HepG2 (cell line): ENCODE data around the gene RNGTT. TPM values are rescaled to one million over a fixed set of nuclear protein-coding genes. Genes with fewer than 3 reads are reported as not detected.

Experiments
- ATAC-seq: fragments of 200-7000 bp; cut with Tn5 transposase; 3 replicates; pipeline ENCODE4 v1.9.1; 2020; ENCODE audit warnings: mild to moderate bottlenecking, moderate library complexity
- BruUV-seq: library from RNA; stranded (reverse); fragments of 400-500 nt; replicated peaks from 2 replicates; lab custom pipeline; 2021; lab: Mats Ljungman, UMichigan
- CTCF ChIA-PET: fragments of 300-600 bp; formaldehyde crosslinking; extraction: SDS; loops from one replicate; lab custom pipeline; 2021; ENCODE audit warnings: low total read pairs, inconsistent platforms, low intra/inter-chr PET ratio; lab: Yijun Ruan, JAX
- POLR2A ChIA-PET: fragments of 350-600 bp; sonication (Branson Sonifier 250); formaldehyde crosslinking; loops from one replicate; lab custom pipeline; 2020; ENCODE audit warnings: antibody characterized with exemption, inconsistent platforms; lab: Yijun Ruan, JAX
- DNase-seq: peaks from one replicate; pipeline ENCODE4 v3.0.0-alpha.2; 2015; ENCODE audit warnings: low spot score
- FAIRE-seq: peaks from 3 replicates; lab custom pipeline; 2011; peaks lifted over from hg19 to GRCh38; lab: Jason Lieb, UNC
- H2AFZ ChIP-seq: one replicate; pipeline ENCODE4 v1.6.1; 2011; ENCODE audit warnings: low read length, inconsistent platforms
- H3K27ac ChIP-seq: fragments of 300-600 bp; 3 replicates; pipeline ENCODE4 v1.8.0; 2011; ENCODE audit warnings: mixed run types, mild to moderate bottlenecking, mixed read lengths, low read length, inconsistent platforms; ENCODE audit not compliant: insufficient read depth; ENCODE audit errors: extremely low read length
- H3K27me3 ChIP-seq, 2 experiments: fragments of 200-600 bp in 1 of 2; 2 replicates in 1 of 2; 3 replicates in 1 of 2; pipeline versions ENCODE4 v1.6.0 to v1.8.0; 2011; ENCODE audit warnings: low read length in 2 of 2, mild to moderate bottlenecking in 2 of 2, moderate library complexity in 2 of 2, inconsistent platforms in 1 of 2; ENCODE audit not compliant: insufficient read depth in 2 of 2, control insufficient read depth in 1 of 2
- H3K36me3 ChIP-seq, 2 experiments: fragments of 200-600 bp in 1 of 2; replicated peaks in 1 of 2; 2 replicates in 1 of 2; 3 replicates in 1 of 2; pipeline versions ENCODE4 v1.5.1 to v1.8.0; 2011; ENCODE audit warnings: low read length in 2 of 2, inconsistent platforms in 1 of 2; ENCODE audit not compliant: insufficient read depth in 2 of 2, control insufficient read depth in 1 of 2
- H3K4me1 ChIP-seq: 2 replicates; pipeline ENCODE4 v1.5.1; 2012; ENCODE audit warnings: low read length, inconsistent platforms; ENCODE audit not compliant: insufficient read depth
- H3K4me2 ChIP-seq: 2 replicates; pipeline ENCODE4 v1.6.0; 2011; ENCODE audit warnings: low read depth, low read length, inconsistent platforms
- H3K4me3 ChIP-seq, 3 experiments: fragments of 200-600 bp in 1 of 3; sonication (generic), shearing (Covaris generic) in 1 of 3; replicated peaks in 1 of 3; 2 replicates each; pipeline ENCODE4 v1.5.1; 2011 to 2016; ENCODE audit warnings: low read length in 3 of 3, inconsistent platforms in 2 of 3, low read depth in 2 of 3, mild to moderate bottlenecking in 2 of 3, control low read depth in 1 of 3, mixed read lengths in 1 of 3; ENCODE audit not compliant: insufficient read depth in 1 of 3
- H3K79me2 ChIP-seq: one replicate; pipeline ENCODE4 v1.6.1; 2011; ENCODE audit warnings: low read length, inconsistent platforms; ENCODE audit not compliant: insufficient read depth
- H3K9ac ChIP-seq: 2 replicates; pipeline ENCODE4 v1.6.0; 2011; ENCODE audit warnings: mild to moderate bottlenecking, low read depth, low read length, inconsistent platforms; ENCODE audit not compliant: insufficient read depth
- H3K9me3 ChIP-seq: 2 replicates; pipeline ENCODE4 v1.5.1; 2012; ENCODE audit warnings: mild to moderate bottlenecking, low read length
- H4K20me1 ChIP-seq: 2 replicates; pipeline ENCODE4 v1.6.0; 2011; ENCODE audit warnings: inconsistent platforms, mild to moderate bottlenecking, low read length, moderate library complexity; ENCODE audit not compliant: insufficient read depth
- ARNT2 ChIP-seq: sonication (generic); formaldehyde crosslinking; IDR thresholded peaks from 2 replicates; pipeline ENCODE4 v1.8.0; 2022; ENCODE audit warnings: mild to moderate bottlenecking, low read depth, missing genetic modification reagents, moderate library complexity
- PAWR ChIP-seq: sonication (generic); formaldehyde crosslinking; IDR thresholded peaks from 2 replicates; pipeline ENCODE4 v1.4.0; 2020; ENCODE audit warnings: missing genetic modification reagents, mild to moderate bottlenecking, borderline replicate concordance
- PITX1 ChIP-seq: sonication (generic); formaldehyde crosslinking; IDR thresholded peaks from 2 replicates; pipeline ENCODE4 v1.5.1; 2020; ENCODE audit warnings: mild to moderate bottlenecking, missing genetic modification reagents
- RXRB ChIP-seq: IDR thresholded peaks from 2 replicates; pipeline ENCODE4 v1.6.1; 2016; ENCODE audit warnings: borderline replicate concordance, missing genetic modification reagents, missing compliant biosample characterization
- SOX5 ChIP-seq: IDR thresholded peaks from 2 replicates; pipeline ENCODE4 v1.6.1; 2016; ENCODE audit warnings: borderline replicate concordance
- ZFP36L2 ChIP-seq: sonication (generic); formaldehyde crosslinking; IDR thresholded peaks from 2 replicates; pipeline ENCODE4 v1.4.0; 2020; ENCODE audit warnings: missing genetic modification reagents
- ZFP91 ChIP-seq: sonication (generic); formaldehyde crosslinking; IDR thresholded peaks from 2 replicates; pipeline ENCODE4 v1.9.0; 2022; ENCODE audit warnings: missing genetic modification reagents, mild to moderate bottlenecking, borderline replicate concordance
- ZNF24 ChIP-seq: fragments of 450-650 bp; IDR thresholded peaks from 2 replicates; pipeline ENCODE4 v1.6.1; 2017; ENCODE audit warnings: antibody characterized with exemption, mild to moderate bottlenecking
- ZNF589 ChIP-seq: sonication (generic); formaldehyde crosslinking; conservative IDR thresholded peaks from 2 replicates; pipeline ENCODE4 v1.8.0; 2022; ENCODE audit warnings: mild to moderate bottlenecking, moderate library complexity, missing genetic modification reagents
- WGBS: methylation state at CpG from one replicate; pipeline ENCODE4 v1.1.6; 2017; ENCODE audit warnings: low lambda C conversion rate; 5-methylcytosine and 5-hydroxymethylcytosine counted together
- in situ Hi-C: cut with HindIII; loops from 2 replicates; pipeline ENCODE4 v1.10.0; 2017; ENCODE audit warnings: low pct_unique_long_range_greater_than_20kb; ENCODE audit not compliant: extremely low pct_ligation_motif_present
- intact Hi-C: fragments of 100-400 bp; cut with micrococcal nuclease; formaldehyde crosslinking; loops from one replicate; pipeline ENCODE4 v1.10.0; 2022; ENCODE audit not compliant: unreplicated experiment
- polyA plus RNA-seq, 8 experiments: library from polyadenylated mRNA; depleted of rRNA in 3 of 8; stranded (reverse) in 7 of 8; unstranded in 1 of 8; fragments of >200 nt; fragmentation: Illumina TruSeq in 4 of 8; extraction: Trizol in 4 of 8; gene quantifications; 2 replicates each; pipeline versions ENCODE4 v1.2.1 to v1.2.3, GENCODE V29; 2011 to 2016; ENCODE audit warnings: low read depth in 4 of 8, missing spikeins in 1 of 8, mixed read lengths in 1 of 8; ENCODE audit not compliant: insufficient read depth in 1 of 8
- total RNA-seq, 5 experiments: library from RNA; depleted of rRNA; stranded (reverse); fragments of >200 nt; fragmentation: Illumina TruSeq; extraction: Trizol; gene quantifications; 2 replicates each; pipeline ENCODE4 v1.2.3, GENCODE V29; 2016; ENCODE audit warnings: low read depth in 1 of 5

The RNGTT gene
- total and polyA plus RNA-seq, 2 of the 13 experiments (the other 11 are each of a cell fraction or from before 2014, with no cell fraction given) = 6.0 to 22.6 TPM

GRCh38 chr6:88880021-88880420 lies 83.4 kb downstream of the RNGTT start:
- DNase-seq (no peak), FAIRE-seq (no peak), ATAC-seq (no peak)
- BruUV-seq = no TSS peak
- Histone ChIP-seq H3K27ac (no peak overlapping the region), H3K4me3 (no peak overlapping the region), H3K27me3 (no peaks in the 10 kb centered on the region), H3K36me3 (peaks cover 0 to 13% of the 10 kb centered on the region in 2 experiments; a peak in 2 of 5 replicates), H3K9me3 (no peaks in the 10 kb centered on the region), H3K9ac (no peak overlapping the region), H3K4me1 (no peaks in the 10 kb centered on the region), H2AFZ (no peak overlapping the region), H3K4me2 (no peak overlapping the region), H3K79me2 (no peaks in the 10 kb centered on the region), H4K20me1 (no peaks in the 10 kb centered on the region)
- POLR2A ChIA-PET = no interaction called here
- WGBS = 97% methylated on average over 2 of the region's 2 CpGs
- intact Hi-C loops (no loop called here), in situ Hi-C loops (no loop called here)
- CTCF ChIA-PET = no interaction called here
- TF ChIP-seq SOX5 (CRISPR knock-in tag) (no peak), ARNT2 (CRISPR knock-in tag) (no peak), ZNF24 (peak; percentile 83), PITX1 (CRISPR knock-in tag) (no peak), ZNF589 (CRISPR knock-in tag) (no peak), RXRB (CRISPR knock-in tag) (no peak), ZFP91 (no peak), PAWR (no peak), ZFP36L2 (CRISPR knock-in tag) (no peak)
